HEK293T (cell line): ENCODE data around the gene ERICH4.

Experiments used
- ARNT ChIP-seq: fragments of 450-650 bp; IDR thresholded peaks from 2 replicates; pipeline ENCODE4 v1.6.1; 2017; ENCODE audit warnings: mild to moderate bottlenecking
- BHLHE40 ChIP-seq: fragments of 450-650 bp; IDR thresholded peaks from 2 replicates; pipeline ENCODE4 v1.6.1; 2016; ENCODE audit warnings: mild to moderate bottlenecking, moderate library complexity, borderline replicate concordance
- CTBP1 ChIP-seq: fragments of 450-650 bp; IDR thresholded peaks from 2 replicates; pipeline ENCODE4 v1.6.1; 2016; ENCODE audit warnings: borderline replicate concordance
- ELF4 ChIP-seq: fragments of 450-650 bp; IDR thresholded peaks from 2 replicates; pipeline ENCODE4 v1.6.1; 2017; ENCODE audit warnings: antibody characterized with exemption
- FOXA1 ChIP-seq: fragments of 450-650 bp; IDR thresholded peaks from 2 replicates; pipeline ENCODE4 v1.6.1; 2016; ENCODE audit warnings: mild to moderate bottlenecking
- FOXK2 ChIP-seq: fragments of 450-650 bp; IDR thresholded peaks from 2 replicates; pipeline ENCODE4 v1.6.1; 2016; ENCODE audit warnings: mild to moderate bottlenecking
- FOXM1 ChIP-seq: fragments of 450-650 bp; IDR thresholded peaks from 2 replicates; pipeline ENCODE4 v1.6.1; 2017; ENCODE audit warnings: mild to moderate bottlenecking, borderline replicate concordance
- HDGF ChIP-seq: fragments of 450-650 bp; IDR thresholded peaks from 2 replicates; pipeline ENCODE4 v1.6.1; 2017; ENCODE audit warnings: antibody characterized with exemption, borderline replicate concordance
- LEF1 ChIP-seq: fragments of 450-650 bp; IDR thresholded peaks from 2 replicates; pipeline ENCODE4 v1.6.1; 2017; ENCODE audit warnings: mild to moderate bottlenecking, borderline replicate concordance
- NFRKB ChIP-seq: fragments of 450-650 bp; IDR thresholded peaks from 2 replicates; pipeline ENCODE4 v1.6.1; 2016; ENCODE audit warnings: mild to moderate bottlenecking, moderate library complexity
- PKNOX1 ChIP-seq: fragments of 450-650 bp; IDR thresholded peaks from 2 replicates; pipeline ENCODE4 v1.6.1; 2016
- SP1 ChIP-seq: fragments of 450-650 bp; IDR thresholded peaks from 2 replicates; pipeline ENCODE4 v1.6.1; 2017
- SUZ12 ChIP-seq: fragments of 450-650 bp; IDR thresholded peaks from 2 replicates; pipeline ENCODE4 v1.6.1; 2016; ENCODE audit warnings: mild to moderate bottlenecking
- TARDBP ChIP-seq: fragments of 450-650 bp; IDR thresholded peaks from 2 replicates; pipeline ENCODE4 v1.6.1; 2016

- TF ChIP-seq SP1 (no peak), FOXA1 (no peak), SUZ12 (no peak), ARNT (no peak), HDGF (no peak), CTBP1 (no peak), PKNOX1 (no peak), ELF4 (no peak), BHLHE40 (no peak), TARDBP (no peak), NFRKB (no peak), FOXM1 (no peak), FOXK2 (no peak), LEF1 (no peak)
Measured at GRCh38 chr19:41414461-41414860, 28.5 kb upstream of the ERICH4 start.
